ENCODE measurements around the gene MRRF. TPM values are rescaled to one million over a fixed set of nuclear protein-coding genes. Genes with fewer than 3 reads are reported as not detected.
"Not testable (repeated sequence)": the region's sequence is repeated elsewhere in the genome, so short reads cannot be mapped to it uniquely, and the experiment has no call there.

MRRF gene
- total RNA-seq, 2 donors from 2014 or later = 21.1 to 35.4 TPM

DNA sequence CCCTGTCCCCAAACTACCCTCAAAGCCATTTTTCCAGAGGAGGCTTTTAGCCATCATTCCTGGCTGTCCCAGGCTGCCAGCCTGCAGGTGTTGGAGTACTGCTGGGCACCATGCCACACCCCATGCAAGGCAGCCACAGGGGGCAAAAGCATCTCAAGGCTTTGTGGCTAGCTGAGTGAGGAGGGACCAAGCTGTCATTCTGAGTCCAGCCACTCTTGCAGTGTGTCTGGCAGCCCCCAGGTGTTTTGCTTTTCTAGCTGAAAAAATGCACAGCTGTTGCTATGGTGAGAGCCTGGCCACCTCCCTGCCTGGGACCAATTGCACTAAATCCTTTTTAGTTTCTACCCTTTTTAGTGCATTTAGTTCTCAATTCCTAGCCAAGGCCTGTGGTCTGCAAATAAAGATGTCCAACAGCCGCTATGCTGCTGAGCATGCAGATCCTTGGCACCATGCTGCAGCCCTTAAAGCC, 55.8 kb downstream of the MRRF start:
- DNase-seq (ENCODE audit: low spot score) = no peak
- Histone ChIP-seq H3K27ac (no peak overlapping the region), H3K27me3 (replicated peaks; ENCODE audit: insufficient read depth) (no peaks in the 10 kb centered on the region), H3K9me3 (no peaks in the 10 kb centered on the region), H3K4me3 (no peak overlapping the region), H3K4me1 (replicated peaks) (no peaks in the 10 kb centered on the region), H3K36me3 (peaks cover 5 to 8% of the 10 kb centered on the region in 2 donors)
- WGBS = 64% methylated on average over 1 of the region's 1 CpG
- intact Hi-C loops (cut with DNase I) = no loop called here
- TF ChIP-seq, protein P1, sequence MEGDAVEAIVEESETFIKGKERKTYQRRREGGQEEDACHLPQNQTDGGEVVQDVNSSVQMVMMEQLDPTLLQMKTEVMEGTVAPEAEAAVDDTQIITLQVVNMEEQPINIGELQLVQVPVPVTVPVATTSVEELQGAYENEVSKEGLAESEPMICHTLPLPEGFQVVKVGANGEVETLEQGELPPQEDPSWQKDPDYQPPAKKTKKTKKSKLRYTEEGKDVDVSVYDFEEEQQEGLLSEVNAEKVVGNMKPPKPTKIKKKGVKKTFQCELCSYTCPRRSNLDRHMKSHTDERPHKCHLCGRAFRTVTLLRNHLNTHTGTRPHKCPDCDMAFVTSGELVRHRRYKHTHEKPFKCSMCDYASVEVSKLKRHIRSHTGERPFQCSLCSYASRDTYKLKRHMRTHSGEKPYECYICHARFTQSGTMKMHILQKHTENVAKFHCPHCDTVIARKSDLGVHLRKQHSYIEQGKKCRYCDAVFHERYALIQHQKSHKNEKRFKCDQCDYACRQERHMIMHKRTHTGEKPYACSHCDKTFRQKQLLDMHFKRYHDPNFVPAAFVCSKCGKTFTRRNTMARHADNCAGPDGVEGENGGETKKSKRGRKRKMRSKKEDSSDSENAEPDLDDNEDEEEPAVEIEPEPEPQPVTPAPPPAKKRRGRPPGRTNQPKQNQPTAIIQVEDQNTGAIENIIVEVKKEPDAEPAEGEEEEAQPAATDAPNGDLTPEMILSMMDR (IDR thresholded peaks at IDR 0.05) = no peak
- no peak for TF ChIP-seq POLR2A (IDR thresholded peaks at IDR 0.05)
- no peak for TF ChIP-seq POLR2AphosphoS5 (IDR thresholded peaks at IDR 0.05)

DNA sequence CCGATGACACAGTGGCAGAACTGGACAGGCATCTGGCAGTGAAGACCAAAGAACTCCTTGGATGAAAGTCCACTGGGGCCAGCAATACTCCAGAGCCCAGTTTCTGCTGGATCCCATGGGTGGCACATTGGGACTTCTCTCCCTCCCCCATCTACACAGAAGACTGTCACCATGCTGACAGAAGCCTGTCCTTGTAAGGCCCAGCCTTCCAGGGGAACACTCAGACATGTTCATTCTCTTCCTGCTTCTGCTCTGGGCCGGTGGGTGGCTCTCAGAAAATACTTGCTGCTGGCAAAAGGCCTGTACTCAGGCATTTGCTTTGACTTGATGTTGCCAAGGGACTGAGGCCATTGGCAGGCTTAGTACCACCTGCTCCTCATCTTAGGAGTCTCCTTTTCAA, 57.9 kb downstream of the MRRF start:
- Histone ChIP-seq H3K9me3 (no peaks in the 10 kb centered on the region), H3K27ac (no peak overlapping the region), H3K27me3 (replicated peaks; ENCODE audit: insufficient read depth) (no peaks in the 10 kb centered on the region), H3K4me3 (no peak overlapping the region), H3K4me1 (replicated peaks) (no peaks in the 10 kb centered on the region), H3K36me3 (peaks cover 5 to 8% of the 10 kb centered on the region in 2 donors)
- TF ChIP-seq, protein P1 (IDR thresholded peaks at IDR 0.05) = no peak
- TF ChIP-seq POLR2AphosphoS5 (IDR thresholded peaks at IDR 0.05) (no peak), POLR2A (IDR thresholded peaks at IDR 0.05) (no peak)
- intact Hi-C loops (cut with DNase I) = no loop called here
- DNase-seq (ENCODE audit: low spot score) = no peak
- WGBS = 66% methylated on average over 2 of the region's 2 CpGs

DNA sequence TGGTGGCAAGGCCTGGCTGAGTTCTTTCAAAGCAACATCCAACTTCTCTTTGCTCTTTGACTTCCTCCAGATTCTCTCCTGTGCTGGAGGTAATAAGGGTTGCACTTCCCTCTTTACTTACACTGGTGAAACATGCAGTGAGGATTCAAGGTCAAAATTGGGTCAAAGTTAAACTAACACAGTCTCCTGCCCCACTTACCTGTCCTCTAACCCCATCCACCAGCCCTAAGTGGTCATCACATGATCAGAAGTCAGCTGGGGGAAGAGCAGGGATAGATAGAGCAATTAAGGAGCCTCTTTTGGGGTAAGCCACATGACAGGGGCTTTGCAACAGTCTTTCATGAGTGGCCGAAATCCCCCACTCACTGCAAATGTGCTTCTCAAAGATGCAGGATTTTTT, 60.0 kb downstream of the MRRF start:
- H3K9me3 ChIP-seq; intact Hi-C loops (cut with DNase I); H3K27ac ChIP-seq; H3K27me3 ChIP-seq (replicated peaks; ENCODE audit: insufficient read depth); H3K36me3 ChIP-seq; H3K4me3 ChIP-seq; DNase-seq (ENCODE audit: low spot score); H3K4me1 ChIP-seq (replicated peaks): not testable (repeated sequence)
- WGBS = 70% methylated on average over 1 of the region's 1 CpG

DNA sequence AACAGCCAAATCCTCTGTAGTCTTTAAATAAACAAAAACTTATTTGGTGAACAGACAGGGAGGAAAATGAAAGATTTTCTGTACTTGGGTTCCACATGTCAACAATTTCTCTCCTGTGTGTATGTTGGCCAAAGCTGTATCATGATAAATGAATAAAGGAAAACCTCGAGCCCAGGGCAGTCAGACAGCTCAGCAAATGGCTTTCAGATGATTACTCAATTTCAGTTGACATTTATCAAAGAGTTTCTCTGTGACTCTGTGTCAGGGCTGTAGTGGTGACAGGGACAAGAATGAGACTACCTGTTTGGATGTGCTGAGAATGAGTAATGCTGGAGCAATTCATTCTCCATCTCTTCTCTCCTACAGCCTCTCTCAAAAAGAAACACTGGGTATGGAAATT, 60.4 kb downstream of the MRRF start:
- intact Hi-C loops (cut with DNase I) = no loop called here
- Histone ChIP-seq H3K36me3 (peaks cover 5 to 8% of the 10 kb centered on the region in 2 donors), H3K9me3 (no peaks in the 10 kb centered on the region), H3K4me3 (no peak overlapping the region), H3K4me1 (replicated peaks) (no peaks in the 10 kb centered on the region), H3K27me3 (replicated peaks; ENCODE audit: insufficient read depth) (no peaks in the 10 kb centered on the region), H3K27ac (no peak overlapping the region)
- 7% methylated on average over 1 of the region's 1 CpG for WGBS
- no peak for DNase-seq (ENCODE audit: low spot score)
- no peak for TF ChIP-seq POLR2AphosphoS5 (IDR thresholded peaks at IDR 0.05)
- no peak for TF ChIP-seq POLR2A (IDR thresholded peaks at IDR 0.05)
- TF ChIP-seq, protein P1 (IDR thresholded peaks at IDR 0.05) = no peak

DNA sequence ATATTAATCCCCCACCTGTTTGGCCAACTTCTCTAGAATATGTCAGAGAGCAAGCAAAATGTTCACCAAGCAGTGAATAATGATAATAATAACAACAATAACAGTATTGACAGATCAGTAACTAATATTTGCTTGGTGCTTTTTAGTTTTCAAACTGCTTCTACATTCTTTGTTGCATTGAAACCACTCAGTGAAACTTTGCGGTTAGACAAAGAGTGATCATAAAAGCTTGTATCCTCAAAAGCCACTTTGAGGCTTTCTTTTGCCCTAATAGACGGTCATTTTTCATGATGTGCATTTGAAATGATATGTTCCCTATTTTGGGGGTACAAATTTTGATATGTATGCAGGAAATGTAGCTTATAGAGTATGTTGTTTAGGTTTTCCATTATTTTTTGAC, 62.5 kb downstream of the MRRF start:
- Histone ChIP-seq H3K9me3 (no peaks in the 10 kb centered on the region), H3K36me3 (peaks cover 5 to 8% of the 10 kb centered on the region in 2 donors), H3K4me1 (replicated peaks) (no peaks in the 10 kb centered on the region), H3K4me3 (no peak overlapping the region), H3K27me3 (replicated peaks; ENCODE audit: insufficient read depth) (no peaks in the 10 kb centered on the region), H3K27ac (no peak overlapping the region)
- TF ChIP-seq POLR2A (IDR thresholded peaks at IDR 0.05) (no peak), POLR2AphosphoS5 (IDR thresholded peaks at IDR 0.05) (no peak)
- no peak for DNase-seq (ENCODE audit: low spot score)
- WGBS = 92% methylated on average over 2 of the region's 2 CpGs
- intact Hi-C loops (cut with DNase I) = no loop called here

DNA sequence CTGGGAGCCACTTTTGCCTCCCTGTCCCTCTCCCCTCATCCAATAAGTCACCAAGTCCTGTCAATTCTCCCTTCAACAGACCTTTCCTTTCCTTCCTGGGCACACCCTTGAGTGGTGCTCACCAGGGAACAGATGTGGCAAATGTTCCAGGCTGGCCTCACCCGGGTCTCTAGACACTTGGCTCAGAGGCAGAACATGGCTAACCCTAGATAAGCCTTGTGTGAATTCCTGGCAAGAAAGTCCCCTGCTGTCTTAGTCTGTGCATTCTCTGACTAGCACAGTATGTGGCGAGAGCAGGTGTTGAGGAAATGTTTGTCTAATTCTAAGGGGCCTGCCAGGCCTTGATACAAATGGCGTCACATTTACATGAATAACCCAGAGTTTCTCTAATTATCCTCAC, 64.9 kb downstream of the MRRF start:
- no peak overlapping the region for H3K4me3 ChIP-seq
- intact Hi-C loops (cut with DNase I) = no loop called here
- 93% methylated on average over 3 of the region's 3 CpGs for WGBS
- TF ChIP-seq POLR2A (IDR thresholded peaks at IDR 0.05) = no peak
- H3K27ac ChIP-seq = no peak overlapping the region
- H3K9me3 ChIP-seq = no peaks in the 10 kb centered on the region
- H3K27me3 ChIP-seq (replicated peaks; ENCODE audit: insufficient read depth) = no peaks in the 10 kb centered on the region
- H3K4me1 ChIP-seq (replicated peaks) = no peaks in the 10 kb centered on the region
- no peak for DNase-seq (ENCODE audit: low spot score)
- no peaks in the 10 kb centered on the region for H3K36me3 ChIP-seq

DNA sequence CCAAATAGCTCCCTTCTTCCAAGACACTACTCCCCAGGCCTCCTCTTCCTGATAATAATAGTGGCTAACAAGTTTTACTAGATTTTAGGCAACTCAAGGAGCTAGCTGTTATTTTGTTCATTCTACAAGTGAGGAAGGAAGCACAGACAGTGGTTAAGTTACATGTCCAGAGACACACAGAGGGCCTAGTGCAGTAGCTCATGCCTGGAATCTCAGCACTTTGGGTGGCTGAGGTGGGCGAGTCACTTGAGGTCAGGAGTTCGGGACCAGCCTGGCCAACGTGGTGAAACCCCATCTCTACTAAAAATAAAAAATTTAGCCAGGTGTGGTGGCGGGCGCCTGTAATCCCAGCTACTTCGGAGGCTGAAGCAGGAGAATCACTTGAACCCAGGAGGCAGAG, 65.8 kb downstream of the MRRF start:
- H3K27me3 ChIP-seq (replicated peaks; ENCODE audit: insufficient read depth) = not testable (repeated sequence)

More for the DNA sequence above, 65.8 kb downstream of the MRRF start:
- H3K36me3 ChIP-seq; H3K4me3 ChIP-seq; H3K27ac ChIP-seq; intact Hi-C loops (cut with DNase I); DNase-seq (ENCODE audit: low spot score); H3K9me3 ChIP-seq; H3K4me1 ChIP-seq (replicated peaks): not testable (repeated sequence)
- 89% methylated on average over 6 of the region's 6 CpGs for WGBS

Data from prostate gland (tissue), 2 donors.